Measurements from ENCODE around the gene FOXO4.
A peak's percentile ranks its signal among the peaks of the same experiment; 100 is the strongest.

Gene FOXO4

GRCh38 chrX:71107245-71107644, 11.6 kb downstream of the FOXO4 start:
- DNase-seq, result no peak
- peak overlapping the region; percentile 63 for H3K27ac Mint-ChIP-seq
- no peak for TF ChIP-seq CTCF (IDR thresholded peaks at IDR 0.05)
- H3K27me3 Mint-ChIP-seq (ENCODE audit: low read depth, poor library complexity), result no peaks in the 10 kb centered on the region
- H3K9me3 Mint-ChIP-seq, result peaks cover 76% of the 10 kb centered on the region
- H3K4me3 Mint-ChIP-seq, result peak overlapping the region; percentile 55
- no peaks in the 10 kb centered on the region for H3K36me3 Mint-ChIP-seq (ENCODE audit: low read depth)
- peaks cover 85% of the 10 kb centered on the region for H3K4me1 Mint-ChIP-seq

- peaks cover 75% of the 10 kb centered on the region for H3K9me3 Mint-ChIP-seq
Observed at GRCh38 chrX:71107762-71108360, 12.2 kb downstream of the FOXO4 start.

GRCh38 chrX:71109051-71109450, 13.4 kb downstream of the FOXO4 start:
- H3K9me3 Mint-ChIP-seq, result peaks cover 76% of the 10 kb centered on the region

More at GRCh38 chrX:71107762-71108360, 12.2 kb downstream of the FOXO4 start:
- Mint-ChIP-seq H3K27me3 (ENCODE audit: low read depth, poor library complexity) (no peaks in the 10 kb centered on the region), H3K4me3 (peak overlapping the region; percentile 55), H3K4me1 (peaks cover 81% of the 10 kb centered on the region), H3K27ac (peak overlapping the region; percentile 63), H3K36me3 (ENCODE audit: low read depth) (no peaks in the 10 kb centered on the region)
- peak; percentile 35 for DNase-seq
- no peak for TF ChIP-seq CTCF (IDR thresholded peaks at IDR 0.05)

GRCh38 chrX:71111141-71111843, 15.6 kb downstream of the FOXO4 start, which contains the start of gene IL2RG:
Gene IL2RG (minus strand): TSS chrX:71111577. CDS start chrX:71111539, 38 bp downstream.
- DNase-seq, result no peak
- Mint-ChIP-seq H3K4me3 (no peak within 1 kb of the TSS), H3K36me3 (ENCODE audit: low read depth) (no peaks in the 10 kb centered on the region), H3K4me1 (peaks cover 59% of the 10 kb centered on the region), H3K27ac (no peak within 1 kb of the TSS), H3K27me3 (ENCODE audit: low read depth, poor library complexity) (peaks cover 3% of the 10 kb centered on the region), H3K9me3 (peaks cover 68% of the 10 kb centered on the region)
- TF ChIP-seq CTCF (IDR thresholded peaks at IDR 0.05), result no peak

More at GRCh38 chrX:71109051-71109450, 13.4 kb downstream of the FOXO4 start:
- Mint-ChIP-seq H3K27me3 (ENCODE audit: low read depth, poor library complexity) (no peaks in the 10 kb centered on the region), H3K4me1 (peaks cover 75% of the 10 kb centered on the region), H3K36me3 (ENCODE audit: low read depth) (no peaks in the 10 kb centered on the region), H3K4me3 (no peak overlapping the region), H3K27ac (no peak overlapping the region)
- no peak for DNase-seq
- TF ChIP-seq CTCF (IDR thresholded peaks at IDR 0.05), result no peak

- Mint-ChIP-seq H3K4me3 (no peak overlapping the region), H3K27ac (no peak overlapping the region), H3K4me1 (peaks cover 52% of the 10 kb centered on the region), H3K9me3 (peaks cover 64% of the 10 kb centered on the region), H3K36me3 (ENCODE audit: low read depth) (no peaks in the 10 kb centered on the region), H3K27me3 (ENCODE audit: low read depth, poor library complexity) (peaks cover 3% of the 10 kb centered on the region)
- TF ChIP-seq CTCF (IDR thresholded peaks at IDR 0.05), result no peak
- no peak for DNase-seq
Observed at GRCh38 chrX:71111921-71112431, 16.3 kb downstream of the FOXO4 start.

All from nephron progenitor cell (in vitro differentiated cells).